Non-pigmented ciliary epithelial cell (primary cell): Measurements from ENCODE around the gene FCHSD2.

ENCODE experiments used
- DNase-seq: peaks from one replicate; pipeline ENCODE4 v3.0.0-alpha.2; 2010; ENCODE audit warnings: low read depth

FCHSD2 gene

DNA sequence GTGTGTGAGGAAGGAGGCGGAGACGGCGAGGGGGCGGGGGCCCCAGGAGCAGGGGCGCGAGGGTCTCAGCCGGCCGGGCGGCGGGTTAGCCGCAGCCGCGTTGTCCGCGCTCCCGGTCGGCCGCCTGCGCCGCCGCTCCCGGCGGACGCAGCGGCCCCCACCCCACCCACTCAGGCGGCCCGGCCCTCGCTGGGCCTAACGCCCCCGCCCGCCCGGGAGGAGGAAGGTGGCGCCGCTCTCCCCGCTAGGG lies at the start of gene FCHSD2:
FCHSD2 (minus strand) TSS at position 191 of the 250 bp plus-strand sequence. CDS start 441 bp downstream, outside the sequence.
- DNase-seq = no peak

DNA sequence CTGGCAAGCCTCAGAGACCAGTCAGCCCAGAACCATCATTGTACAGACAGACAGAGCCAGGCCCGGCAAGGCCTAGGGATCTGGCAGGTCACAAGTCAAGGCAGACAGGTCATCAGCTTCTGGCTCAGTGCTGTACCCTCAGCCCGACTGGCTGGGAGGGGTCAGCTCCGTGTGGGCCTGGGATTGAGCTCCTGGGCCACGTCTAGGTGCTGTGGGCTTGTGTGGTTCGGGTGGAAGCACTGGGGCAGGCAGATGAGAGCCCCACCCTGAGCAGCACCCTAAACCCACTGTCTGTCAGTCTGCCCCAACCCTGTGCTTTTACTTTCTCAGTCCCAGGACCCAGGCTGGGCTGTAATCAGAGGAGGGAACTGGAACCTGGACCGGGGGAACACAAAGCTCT lies 49.0 kb upstream of the FCHSD2 start:
- no peak for DNase-seq

DNA sequence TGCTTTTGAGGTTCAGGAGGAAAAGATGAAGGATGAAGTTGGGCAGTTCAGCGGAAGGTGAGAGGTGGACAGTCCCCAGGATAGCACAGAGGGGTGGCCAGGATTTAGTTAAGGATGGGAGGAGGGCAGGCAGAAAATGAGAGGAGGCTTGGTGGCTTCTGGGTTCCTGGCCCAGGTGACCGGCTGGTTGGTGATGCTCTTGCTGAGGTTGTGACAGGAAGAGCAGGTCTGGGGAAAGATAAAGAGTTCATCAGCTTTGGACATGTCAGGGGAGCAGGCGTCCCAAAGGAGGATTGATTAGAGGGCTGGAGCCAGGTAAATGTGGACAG lies 48.4 kb upstream of the FCHSD2 start:
- no peak for DNase-seq

DNA sequence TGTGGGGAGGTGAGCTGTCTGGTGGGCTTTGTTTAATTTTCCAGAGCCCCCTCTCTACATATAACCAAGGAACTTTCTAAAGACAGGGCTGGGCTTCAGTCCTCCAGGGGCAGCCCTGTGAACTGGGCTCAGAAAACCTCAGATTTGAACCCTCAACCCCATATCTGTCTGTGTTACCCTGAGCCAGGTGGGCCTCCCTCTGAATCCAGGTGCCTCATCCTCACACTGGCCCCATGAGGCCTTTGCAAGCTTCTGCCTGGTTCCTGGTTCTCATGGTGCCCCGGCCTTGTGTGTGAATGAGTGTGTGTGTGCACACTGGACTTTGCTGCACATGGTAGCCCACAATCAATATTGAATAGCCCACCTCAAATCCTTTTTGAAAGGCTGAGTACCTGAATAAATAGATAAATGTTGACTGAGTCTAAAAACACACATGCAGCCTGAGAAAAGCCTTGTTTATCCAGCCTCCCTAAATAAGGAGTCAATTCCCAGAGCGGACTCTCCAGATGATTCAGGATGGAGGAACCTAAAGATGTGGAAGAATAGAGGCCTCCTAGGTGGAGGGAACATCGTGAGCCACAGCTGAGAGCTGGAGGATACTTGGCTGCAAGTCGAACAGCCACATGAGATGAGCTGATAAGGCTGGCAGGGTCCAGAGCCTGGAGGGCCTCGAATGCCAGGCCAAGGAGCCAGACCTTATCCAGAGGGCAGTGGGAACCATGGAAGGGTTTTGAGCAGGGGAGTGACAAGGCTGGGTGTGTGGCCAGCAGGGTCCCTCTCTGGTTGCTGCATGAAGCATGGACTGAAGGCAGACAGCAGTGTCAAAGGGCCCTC lies 47.8 kb upstream of the FCHSD2 start:
- no peak for DNase-seq

DNA sequence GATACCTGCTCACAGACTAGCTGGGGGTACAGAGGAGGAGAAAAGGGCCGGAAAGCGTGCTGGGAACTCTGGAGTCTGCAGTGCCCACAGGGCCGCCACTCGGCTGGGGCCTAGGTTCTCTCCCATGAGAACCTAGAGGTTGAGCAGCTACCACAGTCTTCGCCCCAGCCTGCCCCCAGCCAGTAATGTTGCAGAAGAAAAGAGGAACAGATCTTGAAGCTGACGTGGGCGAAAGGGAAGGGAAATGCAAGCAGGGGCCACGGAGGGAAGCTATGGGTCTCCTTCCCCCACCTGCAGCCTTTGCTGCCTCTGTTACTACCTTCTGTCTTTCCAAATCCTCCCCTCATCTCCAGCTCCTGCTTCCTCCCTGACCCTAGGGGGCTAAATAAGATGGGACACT lies 47.2 kb upstream of the FCHSD2 start:
- no peak for DNase-seq

DNA sequence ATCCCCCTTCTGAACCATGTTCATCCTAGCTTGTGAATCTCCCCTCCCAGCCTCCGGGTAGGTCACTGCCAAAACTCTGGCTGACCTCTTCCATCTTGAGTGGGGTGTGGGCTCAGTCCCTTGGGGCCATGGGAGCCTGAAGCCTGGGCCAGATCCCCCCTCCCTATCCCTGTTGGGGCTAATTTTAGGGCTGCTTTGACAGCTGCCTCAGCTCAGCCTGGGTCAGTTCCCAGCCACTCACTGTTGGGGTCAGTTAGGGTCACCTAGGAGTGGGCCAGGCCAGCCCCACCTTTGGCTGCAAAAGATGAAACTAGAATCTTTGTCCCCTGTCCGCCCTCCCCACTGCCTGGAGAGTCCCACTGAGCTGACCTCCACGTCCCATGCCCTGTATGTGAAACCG lies 46.2 kb upstream of the FCHSD2 start:
- DNase-seq = no peak

DNA sequence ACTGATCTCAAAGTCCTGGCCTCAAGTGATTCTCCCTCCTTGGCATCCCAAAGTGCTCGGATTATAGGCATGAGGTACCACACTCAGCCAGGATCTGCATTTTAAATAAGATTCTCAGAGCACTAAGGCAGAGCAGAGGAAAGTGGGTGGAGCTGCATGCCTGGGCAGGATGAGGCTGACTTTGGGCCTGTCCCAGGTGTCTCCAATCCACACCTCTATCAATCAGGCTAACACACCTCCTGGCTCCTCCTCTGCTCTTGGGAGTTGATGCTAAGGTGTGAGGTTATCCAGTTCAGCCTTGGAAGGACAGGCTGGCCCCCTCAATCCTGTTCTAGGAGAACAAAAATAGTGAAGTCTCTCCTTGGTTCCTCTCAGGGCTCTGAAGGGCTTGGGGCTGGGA lies 45.7 kb upstream of the FCHSD2 start:
- no peak for DNase-seq

DNA sequence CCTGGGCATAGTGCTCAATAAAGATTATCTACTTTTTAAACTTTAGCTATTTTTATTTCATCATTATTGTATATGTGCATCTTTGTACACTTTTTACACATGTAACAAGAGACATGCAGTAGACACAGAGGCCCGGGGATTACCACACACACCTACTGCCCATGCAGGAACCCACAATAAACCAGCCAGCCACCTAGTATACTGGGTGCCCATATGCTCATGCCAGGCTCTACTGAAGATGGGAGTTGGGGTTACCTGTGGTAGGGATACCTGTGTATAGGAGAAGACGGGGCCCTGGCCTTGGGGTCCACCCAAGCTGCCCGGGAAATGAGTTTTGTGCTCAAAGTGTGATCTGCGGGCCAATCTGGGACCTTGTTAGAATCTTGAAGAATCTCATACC lies 44.8 kb upstream of the FCHSD2 start:
- no peak for DNase-seq

DNA sequence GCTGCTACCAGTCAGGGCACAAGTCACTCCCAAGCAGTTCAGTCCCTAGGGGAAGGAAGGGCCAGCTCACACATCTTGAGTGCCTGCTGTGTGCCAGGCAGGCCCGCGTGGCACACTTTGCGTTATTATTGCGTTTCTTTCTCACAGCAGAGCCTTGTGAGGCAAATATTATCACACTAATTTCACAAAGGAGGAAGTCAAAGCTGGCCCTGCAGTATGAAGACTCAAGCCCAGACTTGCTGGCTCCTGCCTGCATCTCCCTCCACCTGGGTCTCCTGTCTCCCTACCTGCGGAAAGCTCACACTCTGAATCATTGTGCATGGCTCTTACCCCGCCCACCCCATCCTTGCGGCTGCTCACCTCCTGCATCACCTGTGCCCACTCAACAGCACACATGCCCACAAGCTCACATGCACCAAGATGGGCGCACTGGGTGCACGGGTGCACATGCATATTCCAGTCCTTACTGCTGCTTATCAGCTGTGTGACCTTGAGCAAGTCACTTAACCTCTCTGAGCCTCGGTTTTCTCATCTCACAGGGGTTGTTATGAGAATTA lies 44.3 kb upstream of the FCHSD2 start:
- no peak for DNase-seq

DNA sequence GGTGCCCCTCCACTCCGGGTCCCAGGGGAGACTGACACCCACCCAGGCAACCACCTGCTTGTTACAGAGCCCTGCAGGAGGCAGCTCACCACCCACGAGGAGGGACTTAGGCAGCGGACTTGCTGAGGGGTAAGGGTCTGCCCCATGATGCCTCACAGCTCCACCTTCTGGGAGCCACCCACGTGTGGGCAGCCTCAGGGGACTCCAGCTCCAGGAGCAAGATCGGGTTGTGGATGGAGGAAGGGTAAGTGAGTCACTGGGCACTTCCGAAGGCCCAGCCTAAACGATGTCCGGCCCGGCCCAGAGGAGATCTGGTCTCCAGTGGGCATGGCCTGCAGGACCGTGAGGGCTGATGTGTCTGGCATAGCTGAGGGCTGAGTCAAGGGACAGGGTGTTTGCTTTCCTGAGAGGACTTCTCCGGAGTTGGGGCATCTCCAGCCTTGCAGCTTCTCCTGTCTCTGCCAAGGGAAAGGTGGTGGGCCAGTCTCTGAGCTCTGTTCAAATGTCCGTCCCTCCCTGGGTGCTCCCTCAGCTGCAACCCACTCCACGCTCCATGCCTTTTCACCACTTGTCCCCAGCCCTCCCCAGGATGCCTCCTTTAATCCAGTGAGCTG lies 43.7 kb upstream of the FCHSD2 start:
- peak; percentile 17 for DNase-seq

DNA sequence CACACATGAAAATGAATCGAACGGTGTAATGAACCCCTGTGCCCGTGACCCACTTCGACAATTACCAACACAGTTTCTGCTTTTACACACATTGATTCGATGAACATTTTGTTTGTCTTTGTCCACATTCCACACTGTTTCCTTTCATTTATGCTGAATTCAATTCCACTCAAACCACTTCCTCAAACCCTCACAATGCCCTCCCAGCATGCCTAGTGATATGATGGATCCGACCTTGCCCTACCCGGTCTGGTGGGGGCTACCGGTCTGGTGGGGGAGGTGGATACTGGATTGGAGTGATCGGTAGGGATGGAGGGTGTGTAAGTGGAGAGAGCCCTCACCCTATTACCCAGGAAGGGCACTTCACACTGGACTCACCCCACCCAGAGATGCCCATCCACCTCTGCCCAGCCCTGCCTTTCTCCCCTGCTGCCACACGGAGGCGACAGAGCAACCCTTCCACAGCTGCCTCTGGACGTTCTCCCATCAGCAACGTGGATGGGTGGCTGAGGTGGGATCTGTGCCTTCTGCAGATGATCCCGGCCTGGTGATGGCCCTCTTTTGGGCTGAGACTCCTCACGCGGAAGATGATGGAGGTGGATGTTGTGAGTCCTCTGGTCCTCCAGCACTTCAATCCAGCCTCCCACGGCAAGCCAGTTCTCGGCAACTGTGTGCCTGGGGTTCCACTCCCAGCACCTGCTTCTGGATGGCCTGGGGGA lies 43.0 kb upstream of the FCHSD2 start:
- DNase-seq = no peak

DNA sequence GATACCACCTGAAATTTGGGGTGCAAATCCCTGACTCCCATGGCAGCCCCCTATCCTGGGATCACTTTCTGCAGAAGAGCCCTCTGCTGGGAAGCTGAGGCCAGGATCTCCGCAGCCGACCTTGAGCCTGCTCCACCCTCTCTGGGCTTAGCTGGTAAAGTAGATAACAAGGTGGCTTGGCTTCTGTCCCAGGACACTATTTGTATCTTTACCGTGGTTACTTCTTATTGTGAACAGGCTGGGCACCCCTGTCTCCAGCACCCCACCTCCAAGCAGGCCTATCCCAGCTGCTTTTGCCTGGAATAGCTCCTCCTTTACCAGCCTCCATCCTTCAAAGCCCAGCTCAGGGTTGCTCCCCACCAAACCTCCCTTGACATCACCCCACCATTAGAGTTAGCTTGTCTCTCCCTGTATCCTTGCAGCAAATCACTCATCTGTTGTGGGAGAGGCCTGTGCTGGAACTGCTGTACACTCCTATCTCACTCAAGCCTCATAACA lies 40.8 kb upstream of the FCHSD2 start:
- DNase-seq = no peak

DNA sequence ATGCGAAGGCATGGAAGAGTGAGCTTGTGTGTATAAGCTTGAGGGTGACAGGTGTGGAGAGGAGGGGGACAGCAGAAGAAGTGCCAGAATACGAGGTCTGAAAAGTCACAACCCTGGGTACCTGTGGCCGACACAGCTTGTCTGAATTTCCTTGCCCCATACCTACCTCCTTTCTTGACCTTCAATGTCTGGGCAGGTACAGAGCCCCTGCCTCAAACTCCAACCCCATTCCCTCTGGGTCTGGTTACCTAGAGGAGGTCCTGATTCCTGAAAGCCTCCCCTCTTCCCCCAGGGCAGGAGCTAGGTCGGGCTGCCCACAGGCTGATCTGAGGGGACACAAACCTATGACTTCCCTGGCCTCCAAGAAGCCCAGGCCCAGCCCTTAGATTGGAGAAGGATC lies 36.6 kb upstream of the FCHSD2 start:
- no peak for DNase-seq

DNA sequence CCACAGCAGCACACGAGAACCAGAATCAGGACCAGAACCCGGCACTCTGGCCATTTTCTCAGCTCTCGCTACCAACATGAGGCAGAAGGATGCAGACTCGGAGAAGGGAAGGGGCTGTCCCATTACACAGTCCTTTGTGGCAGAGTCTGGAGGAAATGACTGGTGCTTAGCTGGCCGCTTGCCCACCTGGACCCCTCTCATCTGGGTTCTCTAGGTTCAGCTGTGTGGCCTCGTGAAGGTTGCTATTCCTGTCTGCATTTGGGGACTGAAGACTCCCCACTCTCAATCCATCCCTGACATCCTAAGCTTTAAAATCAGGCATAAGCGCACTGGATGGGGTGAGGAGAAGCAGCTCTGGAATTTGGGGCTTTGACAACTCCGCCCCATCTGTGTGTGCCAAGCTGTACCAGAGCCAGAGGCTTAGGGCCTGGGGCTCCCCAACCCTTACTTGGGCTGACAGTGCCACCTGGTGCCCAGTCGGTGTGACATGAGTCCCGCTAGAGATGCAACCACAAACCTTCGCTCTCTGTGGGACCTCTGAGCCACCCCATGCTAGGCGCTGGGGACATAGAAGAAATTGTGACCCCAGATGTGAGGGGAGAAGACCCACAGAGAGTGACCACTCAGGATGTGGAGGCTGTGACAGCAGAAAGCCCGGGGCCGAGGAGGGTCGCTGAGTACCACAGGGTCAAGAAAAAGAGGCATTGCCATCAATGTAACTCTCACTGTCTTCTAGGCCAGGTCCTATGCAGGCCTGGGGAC lies 35.8 kb upstream of the FCHSD2 start:
- DNase-seq = peak; percentile 28

DNA sequence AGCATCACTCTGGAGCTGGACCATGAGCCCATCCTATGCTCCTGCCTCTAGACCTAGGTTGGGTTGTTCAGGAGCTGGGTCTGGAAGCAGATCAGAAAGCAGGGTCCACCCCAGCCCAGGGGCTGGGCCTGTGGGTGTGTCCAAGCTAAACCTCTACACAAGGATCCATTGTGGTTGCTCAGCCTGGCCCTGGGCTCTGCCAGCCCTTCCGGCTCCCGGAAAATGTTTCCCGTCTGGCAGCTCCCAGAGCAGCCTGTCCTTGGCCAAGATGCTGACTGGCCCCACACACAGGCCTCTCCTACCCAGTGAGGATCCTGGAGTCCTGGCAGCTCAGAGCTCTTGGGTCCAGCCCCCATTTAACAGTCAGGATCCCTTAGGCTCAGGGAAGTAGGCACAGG lies 35.3 kb upstream of the FCHSD2 start:
- DNase-seq = no peak

DNA sequence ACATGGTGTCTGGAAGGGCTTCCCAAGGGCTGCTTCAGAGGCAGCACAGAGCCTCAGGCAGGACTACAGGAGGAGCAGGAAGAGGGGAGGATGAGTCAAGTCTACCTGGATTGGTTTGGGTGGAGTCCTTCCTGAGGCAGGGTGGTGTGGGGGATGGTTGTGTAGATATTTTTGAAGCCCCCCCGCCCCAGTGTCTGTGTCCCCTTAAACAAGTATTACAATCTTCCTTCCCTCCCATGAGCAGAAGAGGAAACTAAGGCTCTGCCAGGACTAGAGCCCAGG lies 34.7 kb upstream of the FCHSD2 start:
- DNase-seq = no peak

DNA sequence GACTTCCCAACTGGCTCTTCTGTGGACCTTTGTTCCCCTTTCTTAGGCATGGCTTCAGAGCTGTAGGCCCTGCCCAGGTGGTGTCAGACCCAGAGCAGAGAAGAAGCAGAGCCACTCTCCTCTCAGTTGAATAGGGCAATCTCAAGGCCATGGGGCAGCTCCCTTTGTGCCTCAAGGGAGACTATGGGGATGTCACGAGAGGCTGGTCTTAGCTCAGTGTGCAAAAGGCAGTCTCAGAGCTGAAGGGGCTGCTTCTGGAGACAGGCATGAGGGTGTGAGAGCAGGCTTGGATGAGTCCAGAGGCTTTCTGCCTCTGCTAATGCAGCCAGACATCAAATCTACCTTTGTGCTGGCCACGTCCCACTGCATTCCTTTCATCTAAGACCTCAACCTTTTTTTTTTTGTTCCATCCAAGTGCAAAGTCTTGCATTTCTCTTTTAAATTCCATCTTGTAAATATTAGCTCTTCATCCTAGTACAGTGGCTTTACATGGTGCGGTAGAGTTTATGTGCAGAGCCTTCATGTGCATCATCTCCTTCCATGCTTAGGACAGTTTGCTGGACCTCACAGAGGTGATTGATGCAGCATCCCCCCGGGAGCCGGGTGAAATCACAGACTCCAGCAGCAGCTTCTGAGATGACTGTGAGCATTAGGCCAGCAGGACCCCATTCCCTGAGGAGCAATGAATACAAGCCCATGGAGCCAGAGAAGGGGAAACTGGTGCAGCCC lies 34.2 kb upstream of the FCHSD2 start:
- no peak for DNase-seq

DNA sequence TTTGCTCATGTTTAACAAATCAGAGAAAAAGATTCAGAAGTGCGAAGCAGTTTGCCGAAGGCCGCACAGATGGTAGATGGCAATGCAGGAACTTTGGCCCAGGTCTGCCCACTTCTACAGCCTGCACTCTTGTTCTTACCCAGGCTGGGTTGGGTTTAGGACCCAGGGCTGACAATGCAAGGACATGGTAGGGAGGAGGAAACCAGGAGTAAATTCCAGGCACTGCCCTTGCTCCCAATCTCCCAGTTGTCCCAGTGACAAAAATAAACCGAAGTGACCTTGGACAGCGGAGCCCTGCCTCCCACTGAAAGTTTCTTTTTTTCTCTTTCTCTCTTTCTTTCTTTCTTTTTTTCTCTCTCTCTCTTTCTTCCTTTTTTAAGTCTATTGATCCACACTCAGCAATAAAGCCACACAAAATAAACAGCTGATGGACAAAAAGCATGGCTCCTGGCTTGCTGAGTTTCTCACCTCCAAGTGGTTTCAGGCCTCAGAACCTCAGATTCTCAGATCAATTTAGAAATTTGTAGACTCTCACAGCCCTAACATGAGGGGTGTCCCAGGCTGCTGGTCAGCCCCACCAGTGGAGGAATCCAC lies 33.5 kb upstream of the FCHSD2 start:
- no peak for DNase-seq

DNA sequence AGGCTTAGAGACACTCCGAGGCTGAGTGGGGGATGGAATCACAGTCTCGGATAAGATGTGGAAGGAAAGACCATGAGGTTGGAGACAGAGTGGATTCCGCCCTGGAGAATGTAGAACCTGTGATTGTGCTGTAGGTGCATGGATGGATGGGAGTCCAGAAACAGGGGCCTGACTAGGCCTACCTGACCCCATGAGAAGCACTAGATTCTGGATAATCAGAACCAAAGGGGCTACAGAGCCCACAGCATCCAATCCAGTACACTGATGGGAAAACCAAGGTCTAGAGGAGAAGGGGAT lies 32.3 kb upstream of the FCHSD2 start:
- no peak for DNase-seq

DNA sequence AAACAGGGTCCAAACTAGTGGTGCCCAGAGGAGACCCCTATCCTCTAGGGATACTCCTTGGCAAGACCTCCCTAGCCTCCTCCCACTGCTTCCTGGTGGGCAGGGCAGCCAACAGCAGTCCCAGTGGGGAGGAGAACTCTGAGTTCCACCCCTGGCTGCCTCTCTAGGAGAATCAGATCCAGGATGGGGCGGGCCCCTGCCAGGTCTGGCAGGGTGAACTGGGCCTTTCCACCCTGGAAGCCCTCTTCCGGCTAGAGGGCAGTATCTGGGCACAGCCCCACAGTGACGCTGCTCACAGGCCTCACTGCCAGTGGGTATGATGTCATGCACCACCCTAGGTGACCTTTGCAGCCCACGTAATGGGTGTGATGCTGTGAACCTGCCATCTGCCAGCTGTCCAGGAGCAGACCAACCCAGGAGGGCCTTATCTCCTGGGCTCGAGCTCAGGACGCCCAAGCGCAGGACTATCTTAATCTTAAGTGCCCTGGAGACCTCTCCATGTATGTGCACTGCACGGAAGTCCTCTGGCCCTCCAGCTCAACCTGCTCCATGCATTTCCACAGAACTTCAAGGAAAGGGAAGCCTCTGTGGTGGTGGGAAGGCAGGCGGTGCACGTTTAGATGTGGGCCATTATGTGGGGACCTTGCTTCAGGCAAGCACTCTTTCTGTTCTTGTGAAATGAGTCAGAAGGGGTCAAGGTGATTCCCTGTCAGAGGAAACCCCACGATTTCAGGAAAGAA lies 31.8 kb upstream of the FCHSD2 start:
- DNase-seq = no peak
